SU-DHL-6 (cell line): ENCODE results near the gene DENND2C.

ENCODE experiments used
- H2AFZ ChIP-seq: fragments of 200-600 bp; sonication (generic); 2 replicates; pipeline ENCODE4 v1.6.1; 2014; ENCODE audit warnings: low read depth, mild to moderate bottlenecking, moderate library complexity, mixed read lengths, antibody characterized with exemption, low read length; ENCODE audit not compliant: severe bottlenecking
- H3F3A ChIP-seq: fragments of 200-600 bp; shearing (Covaris generic); 2 replicates; pipeline ENCODE4 v1.6.0; 2016; ENCODE audit warnings: antibody characterized with exemption, mild to moderate bottlenecking; ENCODE audit not compliant: insufficient read depth
- H3K27ac ChIP-seq: fragments of 200-600 bp; sonication (generic); 2 replicates; pipeline ENCODE4 v1.5.1; 2016; ENCODE audit warnings: low read depth, mild to moderate bottlenecking, low read length, moderate library complexity, mixed read lengths
- H3K27me3 ChIP-seq: fragments of 200-600 bp; sonication (generic), shearing (Covaris generic); 2 replicates; pipeline ENCODE4 v1.6.0; 2014; ENCODE audit warnings: mild to moderate bottlenecking, low read length
- H3K36me3 ChIP-seq: fragments of 200-600 bp; sonication (generic); 2 replicates; pipeline ENCODE4 v1.6.1; 2014; ENCODE audit warnings: mild to moderate bottlenecking, low read length, mixed read lengths
- H3K4me2 ChIP-seq: fragments of 300-600, 200-600 bp; shearing (Covaris generic), sonication (generic); 2 replicates; pipeline ENCODE4 v1.6.0; 2014; ENCODE audit warnings: low read length, low read depth, mild to moderate bottlenecking; ENCODE audit not compliant: poor library complexity, severe bottlenecking
- H3K4me3 ChIP-seq: fragments of 200-600 bp; sonication (generic); 2 replicates; pipeline ENCODE4 v1.5.1; 2014; ENCODE audit warnings: antibody characterized with exemption, low read length, mild to moderate bottlenecking, mixed read lengths; ENCODE audit not compliant: insufficient read depth, poor library complexity, severe bottlenecking
- H3K79me2 ChIP-seq: fragments of 200-600 bp; sonication (generic); 2 replicates; pipeline ENCODE4 v1.6.1; 2014; ENCODE audit warnings: mild to moderate bottlenecking, low read length, moderate library complexity; ENCODE audit not compliant: insufficient read depth
- H3K9ac ChIP-seq: fragments of 200-600 bp; sonication (generic); 2 replicates; pipeline ENCODE4 v1.7.0; 2014; ENCODE audit warnings: mild to moderate bottlenecking, low read length
- H3K9me2 ChIP-seq: fragments of 200-600 bp; sonication (generic); replicated peaks from 2 replicates; pipeline ENCODE4 v1.6.1; 2014; ENCODE audit warnings: low read length; ENCODE audit not compliant: insufficient read depth
- H3K9me3 ChIP-seq: fragments of 200-600 bp; sonication (generic); 2 replicates; pipeline ENCODE4 v1.6.1; 2014; ENCODE audit warnings: low read length, mixed read lengths; ENCODE audit not compliant: insufficient read depth
- H4K20me1 ChIP-seq: fragments of 200-600 bp; sonication (generic); 2 replicates; pipeline ENCODE4 v1.6.1; 2014; ENCODE audit warnings: low read depth, mild to moderate bottlenecking, antibody characterized with exemption, low read length, moderate library complexity, mixed read lengths
- CTCF ChIP-seq: fragments of 200-600 bp; sonication (generic); IDR thresholded peaks from one replicate; pipeline ENCODE4 v1.5.1; 2017; ENCODE audit warnings: antibody characterized with exemption, mild to moderate bottlenecking, low read length, moderate library complexity; ENCODE audit not compliant: insufficient read depth, poor library complexity, severe bottlenecking
- EZH2phosphoT487 ChIP-seq: fragments of 200-600 bp; sonication (generic), shearing (Covaris generic); conservative IDR thresholded peaks from 2 replicates; pipeline ENCODE4 v1.6.1; 2018; ENCODE audit warnings: mild to moderate bottlenecking, antibody characterized with exemption, low read length, moderate library complexity, mixed read lengths

Gene DENND2C

GRCh38 chr1:114692947-114693346, 23.1 kb upstream of the DENND2C start:
- Histone ChIP-seq H3F3A (no peaks in the 10 kb centered on the region), H3K4me3 (no peak overlapping the region), H3K36me3 (no peaks in the 10 kb centered on the region), H3K9ac (no peak overlapping the region), H3K9me3 (no peaks in the 10 kb centered on the region), H3K4me2 (no peak overlapping the region), H3K9me2 (no peaks in the 10 kb centered on the region), H3K27ac (no peak overlapping the region), H3K27me3 (no peaks in the 10 kb centered on the region), H4K20me1 (no peaks in the 10 kb centered on the region), H2AFZ (no peak overlapping the region), H3K79me2 (no peaks in the 10 kb centered on the region)
- TF ChIP-seq EZH2phosphoT487: no peak
- no peak for TF ChIP-seq CTCF

- H3K4me3 ChIP-seq: no peak overlapping the region
- no peaks in the 10 kb centered on the region for H3K9me2 ChIP-seq
- H4K20me1 ChIP-seq: no peaks in the 10 kb centered on the region
- H3K27me3 ChIP-seq: no peaks in the 10 kb centered on the region
- no peak overlapping the region for H3K9ac ChIP-seq
- no peaks in the 10 kb centered on the region for H3K79me2 ChIP-seq
- TF ChIP-seq EZH2phosphoT487 (no peak), CTCF (no peak)
- H3K36me3 ChIP-seq: no peaks in the 10 kb centered on the region
- no peaks in the 10 kb centered on the region for H3K9me3 ChIP-seq
- H3K27ac ChIP-seq: no peak overlapping the region
- H2AFZ ChIP-seq: no peak overlapping the region
- H3K4me2 ChIP-seq: no peak overlapping the region
- H3F3A ChIP-seq: no peaks in the 10 kb centered on the region
Observed at GRCh38 chr1:114691061-114691460, 21.2 kb upstream of the DENND2C start.

GRCh38 chr1:114690148-114690547, 20.3 kb upstream of the DENND2C start:
- H3K36me3 ChIP-seq: no peaks in the 10 kb centered on the region
- no peak overlapping the region for H3K27ac ChIP-seq
- no peaks in the 10 kb centered on the region for H3K9me3 ChIP-seq
- TF ChIP-seq CTCF: no peak
- no peak for TF ChIP-seq EZH2phosphoT487
- no peaks in the 10 kb centered on the region for H3K27me3 ChIP-seq
- no peaks in the 10 kb centered on the region for H3K79me2 ChIP-seq
- no peak overlapping the region for H3K9ac ChIP-seq
- H2AFZ ChIP-seq: no peak overlapping the region
- no peaks in the 10 kb centered on the region for H4K20me1 ChIP-seq
- H3K4me3 ChIP-seq: no peak overlapping the region
- no peak overlapping the region for H3K4me2 ChIP-seq
- H3K9me2 ChIP-seq: no peaks in the 10 kb centered on the region
- H3F3A ChIP-seq: no peaks in the 10 kb centered on the region

GRCh38 chr1:114688526-114688925, 18.7 kb upstream of the DENND2C start:
- Histone ChIP-seq H3K4me3 (no peak overlapping the region), H3K27me3 (no peaks in the 10 kb centered on the region), H3K36me3 (no peaks in the 10 kb centered on the region), H3K79me2 (no peaks in the 10 kb centered on the region), H3K27ac (no peak overlapping the region), H4K20me1 (no peaks in the 10 kb centered on the region), H3K9me3 (no peaks in the 10 kb centered on the region), H2AFZ (no peak overlapping the region), H3K9ac (no peak overlapping the region), H3K4me2 (no peak overlapping the region), H3F3A (no peaks in the 10 kb centered on the region), H3K9me2 (no peaks in the 10 kb centered on the region)
- no peak for TF ChIP-seq EZH2phosphoT487
- TF ChIP-seq CTCF: no peak
